H9 (cell line): ENCODE data around the gene TRA2B. TPM values are rescaled to one million over a fixed set of nuclear protein-coding genes. Genes with fewer than 3 reads are reported as not detected.

Source experiments
- DNase-seq: peaks from one replicate; pipeline ENCODE4 v3.0.0-alpha.2; 2017
- H2AFZ ChIP-seq: one replicate; pipeline ENCODE4 v1.6.1; 2013; ENCODE audit warnings: mild to moderate bottlenecking, low read length, control low read depth, moderate library complexity
- H2AK5ac ChIP-seq: 2 replicates; pipeline ENCODE4 v1.6.1; 2013; ENCODE audit warnings: low read length, control low read depth, mixed read lengths; ENCODE audit not compliant: insufficient read length
- H2BK120ac ChIP-seq: one replicate; pipeline ENCODE4 v1.6.1; 2013; ENCODE audit warnings: low read depth, mild to moderate bottlenecking, low read length, control low read depth, inconsistent platforms; ENCODE audit not compliant: poor library complexity, severe bottlenecking
- H2BK12ac ChIP-seq: 2 replicates; pipeline ENCODE4 v1.6.1; 2013; ENCODE audit warnings: low read length, control low read depth, mixed read lengths, low read depth; ENCODE audit not compliant: insufficient read length
- H2BK15ac ChIP-seq: 2 replicates; pipeline ENCODE4 v1.6.1; 2013; ENCODE audit warnings: low read depth, low read length, control low read depth
- H2BK20ac ChIP-seq: one replicate; pipeline ENCODE4 v1.6.1; 2013; ENCODE audit warnings: low read depth, mild to moderate bottlenecking, low read length, control low read depth, inconsistent platforms; ENCODE audit not compliant: poor library complexity, severe bottlenecking
- H2BK5ac ChIP-seq: 2 replicates; pipeline ENCODE4 v1.6.1; 2013; ENCODE audit warnings: low read length, control low read depth, mixed read lengths; ENCODE audit not compliant: insufficient read length
- H3K14ac ChIP-seq: 2 replicates; pipeline ENCODE4 v1.6.1; 2013; ENCODE audit warnings: low read length, control low read depth; ENCODE audit not compliant: insufficient read depth
- H3K18ac ChIP-seq: 2 replicates; pipeline ENCODE4 v1.6.1; 2013; ENCODE audit warnings: low read depth, mild to moderate bottlenecking, mixed read lengths, low read length, control low read depth; ENCODE audit not compliant: insufficient read length
- H3K23ac ChIP-seq: 2 replicates; pipeline ENCODE4 v1.6.1; 2013; ENCODE audit warnings: low read length, control low read depth, mixed read lengths, low read depth; ENCODE audit not compliant: insufficient read length
- H3K23me2 ChIP-seq: 2 replicates; pipeline ENCODE4 v1.6.1; 2013; ENCODE audit warnings: low read depth, mild to moderate bottlenecking, mixed read lengths, low read length, control low read depth; ENCODE audit not compliant: insufficient read length, poor library complexity, severe bottlenecking
- H3K27ac ChIP-seq: 2 replicates; pipeline ENCODE4 v1.5.1; 2013; ENCODE audit warnings: low read length, control low read depth, mixed read lengths, low read depth; ENCODE audit not compliant: insufficient read length
- H3K27me3 ChIP-seq: 2 replicates; pipeline ENCODE4 v1.6.1; 2013; ENCODE audit warnings: low read length, control low read depth, inconsistent platforms; ENCODE audit not compliant: insufficient read depth
- H3K4ac ChIP-seq: 2 replicates; pipeline ENCODE4 v1.6.1; 2013; ENCODE audit warnings: low read depth, mild to moderate bottlenecking, control low read depth, inconsistent platforms, low read length, moderate library complexity
- H3K4me1 ChIP-seq: 2 replicates; pipeline ENCODE4 v1.6.1; 2013; ENCODE audit warnings: low read length, control low read depth, inconsistent platforms; ENCODE audit not compliant: insufficient read depth
- H3K4me2 ChIP-seq: 2 replicates; pipeline ENCODE4 v1.6.1; 2013; ENCODE audit warnings: low read length, control low read depth, mixed read lengths; ENCODE audit not compliant: insufficient read length, insufficient read depth
- H3K56ac ChIP-seq: 2 replicates; pipeline ENCODE4 v1.6.1; 2013; ENCODE audit warnings: low read depth, mild to moderate bottlenecking, mixed read lengths, low read length, control low read depth; ENCODE audit not compliant: insufficient read length
- H3K79me1 ChIP-seq: 2 replicates; pipeline ENCODE4 v1.6.1; 2013; ENCODE audit warnings: low read depth, mild to moderate bottlenecking, moderate library complexity, low read length, control low read depth, inconsistent platforms; ENCODE audit not compliant: insufficient read depth, poor library complexity, severe bottlenecking
- H3K79me2 ChIP-seq: 2 replicates; pipeline ENCODE4 v1.6.1; 2013; ENCODE audit warnings: low read length, control low read depth, inconsistent platforms; ENCODE audit not compliant: insufficient read depth
- H3K9ac ChIP-seq: 2 replicates; pipeline ENCODE4 v1.6.1; 2013; ENCODE audit warnings: low read length, control low read depth, mixed read lengths; ENCODE audit not compliant: insufficient read length; ENCODE audit errors: extremely low read depth
- H3K9me3 ChIP-seq: one replicate; pipeline ENCODE4 v1.6.1; 2013; ENCODE audit warnings: low read depth, low read length, inconsistent platforms; ENCODE audit not compliant: control insufficient read depth
- H3T11ph ChIP-seq: one replicate; pipeline ENCODE4 v1.6.1; 2013; ENCODE audit warnings: mild to moderate bottlenecking, low read length, control low read depth, inconsistent platforms
- H4K20me1 ChIP-seq: one replicate; pipeline ENCODE4 v1.6.1; 2013; ENCODE audit not compliant: control insufficient read depth, insufficient read length, insufficient read depth
- H4K5ac ChIP-seq: 2 replicates; pipeline ENCODE4 v1.6.1; 2013; ENCODE audit warnings: low read depth, mild to moderate bottlenecking, mixed read lengths, low read length, control low read depth; ENCODE audit not compliant: insufficient read length
- H4K8ac ChIP-seq: replicated peaks from 2 replicates; pipeline ENCODE4 v1.6.1; 2013; ENCODE audit warnings: low read length, control low read depth, mixed read lengths, low read depth; ENCODE audit not compliant: insufficient read length
- H4K91ac ChIP-seq: 2 replicates; pipeline ENCODE4 v1.6.1; 2013; ENCODE audit warnings: low read depth, mild to moderate bottlenecking, moderate library complexity, mixed read lengths, low read length, control low read depth; ENCODE audit not compliant: insufficient read length
- H3K27ac Mint-ChIP-seq, 3 experiments: 2 replicates in 2 of 3; 3 replicates in 1 of 3; pipeline ENCODE4 v1.8.0; 2020 to 2021; ENCODE audit warnings: mixed read lengths in 3 of 3, mild to moderate bottlenecking in 1 of 3, moderate library complexity in 1 of 3
- H3K27me3 Mint-ChIP-seq: 2 replicates; pipeline ENCODE4 v1.8.0; 2021; ENCODE audit warnings: low read depth, mild to moderate bottlenecking, moderate library complexity, mixed read lengths
- H3K36me3 Mint-ChIP-seq, 3 experiments: 2 replicates in 2 of 3; 3 replicates in 1 of 3; pipeline ENCODE4 v1.8.0; 2020 to 2021; ENCODE audit warnings: low read depth in 3 of 3, mixed read lengths in 3 of 3; ENCODE audit not compliant: insufficient read depth in 1 of 3
- H3K4me1 Mint-ChIP-seq, 2 experiments: 2 replicates each; pipeline ENCODE4 v1.8.0; 2020; ENCODE audit warnings: mixed read lengths in 2 of 2
- H3K4me3 Mint-ChIP-seq, 2 experiments: 2 replicates in 1 of 2; 3 replicates in 1 of 2; pipeline ENCODE4 v1.8.0; 2020 to 2021; ENCODE audit warnings: mild to moderate bottlenecking in 2 of 2, mixed read lengths in 2 of 2, moderate library complexity in 1 of 2
- H3K9me3 Mint-ChIP-seq, 2 experiments: 2 replicates in 1 of 2; 3 replicates in 1 of 2; pipeline ENCODE4 v1.8.0; 2020; ENCODE audit warnings: mild to moderate bottlenecking in 2 of 2, mixed read lengths in 2 of 2, moderate library complexity in 1 of 2
- CTCF ChIP-seq: fragments of 200-600 bp; sonication (generic); conservative IDR thresholded peaks from 3 replicates; pipeline ENCODE4 v1.8.0; 2021; ENCODE audit warnings: antibody characterized with exemption, mild to moderate bottlenecking
- WGBS: extraction: QIAGEN DNeasy Blood & Tissue Kit; methylation state at CpG from one replicate; pipeline ENCODE4 v1.1.7; 2013; ENCODE audit warnings: missing lambda C conversion rate, low lambda C conversion rate, mixed read lengths; ENCODE audit not compliant: insufficient read length; ENCODE audit errors: extremely low coverage; 5-methylcytosine and 5-hydroxymethylcytosine counted together
- total RNA-seq: library from RNA; stranded (reverse); gene quantifications from 2 replicates; pipeline ENCODE4 v1.2.1, GENCODE V29; 2021

The TRA2B gene
- total RNA-seq, 1 experiment from 2014 or later, result 344 TPM

- Histone ChIP-seq H4K91ac (no peak overlapping the region), H2BK20ac (no peak overlapping the region), H4K8ac (no peak overlapping the region), H3K56ac (no peak overlapping the region), H3K9me3 (no peaks in the 10 kb centered on the region), H3K9ac (no peak overlapping the region), H4K20me1 (no peaks in the 10 kb centered on the region), H3K27me3 (no peaks in the 10 kb centered on the region), H3K27ac (no peak overlapping the region), H2AK5ac (no peak overlapping the region), H3K23me2 (no peaks in the 10 kb centered on the region), H3T11ph (no peak overlapping the region), H3K23ac (no peak overlapping the region), H3K14ac (no peak overlapping the region), H2BK5ac (no peak overlapping the region), H3K4ac (no peak overlapping the region), H3K4me1 (peaks cover 3% of the 10 kb centered on the region), H2BK15ac (no peak overlapping the region), H2BK120ac (no peak overlapping the region), H3K79me1 (peaks cover under 1% of the 10 kb centered on the region), H2AFZ (no peak overlapping the region), H3K79me2 (peaks cover 73% of the 10 kb centered on the region), H3K4me2 (no peak overlapping the region), H2BK12ac (no peak overlapping the region), H3K18ac (no peak overlapping the region), H4K5ac (no peak overlapping the region)
- Mint-ChIP-seq H3K9me3 (no peaks in the 10 kb centered on the region), H3K27me3 (no peaks in the 10 kb centered on the region), H3K27ac (peak overlapping the region in 2 of 3 experiments; percentile 9 to 90; a peak in 3 of 7 replicates), H3K4me3 (no peak overlapping the region; a peak in 1 of 5 replicates), H3K36me3 (peaks cover 73 to 95% (median 95%) of the 10 kb centered on the region in 3 experiments), H3K4me1 (peaks cover 47 to 48% of the 10 kb centered on the region in 2 experiments)
- WGBS, result no CpG with 5 or more reads among the region's 14 CpGs
- TF ChIP-seq CTCF, result no peak
- no peak for DNase-seq
Measured at GRCh38 chr3:185925353-185925752, 12.5 kb downstream of the TRA2B start.
